Esophagus squamous epithelium (tissue), 4 donors: Measurements from ENCODE around the gene EPDR1.

Experiments used
- POLR2A ChIP-seq, 4 donors: fragments of 450-650 bp; IDR thresholded peaks; one replicate each; pipeline ENCODE4 v1.6.1; 2017; ENCODE audit warnings: antibody characterized with exemption in 4 of 4, mild to moderate bottlenecking in 4 of 4, moderate library complexity in 3 of 4
- TF ChIP-seq, protein P1 (sequence below), 6 experiments: fragments of 450-650 bp in 4 of 6; fragments of 200-600 bp in 2 of 6; sonication (generic) in 2 of 6; IDR thresholded peaks; one replicate each; pipeline ENCODE4 v1.5.1; 2016 to 2019; ENCODE audit warnings: antibody characterized with exemption in 6 of 6, mild to moderate bottlenecking in 4 of 6, moderate library complexity in 4 of 6

DNA sequence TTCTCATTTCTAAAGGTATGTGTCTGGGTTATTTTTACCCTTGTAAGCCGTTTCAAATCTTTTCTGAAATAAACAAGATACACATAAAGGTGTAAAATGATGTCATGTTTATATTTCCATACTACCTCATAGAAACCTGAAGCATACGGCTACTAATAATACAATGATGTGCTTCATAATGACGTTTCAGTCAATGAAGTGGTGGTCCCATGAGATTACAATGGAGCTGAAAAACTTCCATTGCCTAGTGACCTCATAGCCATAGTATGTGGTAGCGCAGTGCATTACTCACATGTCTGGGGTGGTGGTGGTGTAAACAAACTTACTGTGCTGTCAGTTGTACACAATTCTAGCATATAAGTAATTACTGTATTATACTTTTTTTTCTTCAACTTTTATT lies 24.9 kb downstream of the EPDR1 start:
- TF ChIP-seq, protein P1, sequence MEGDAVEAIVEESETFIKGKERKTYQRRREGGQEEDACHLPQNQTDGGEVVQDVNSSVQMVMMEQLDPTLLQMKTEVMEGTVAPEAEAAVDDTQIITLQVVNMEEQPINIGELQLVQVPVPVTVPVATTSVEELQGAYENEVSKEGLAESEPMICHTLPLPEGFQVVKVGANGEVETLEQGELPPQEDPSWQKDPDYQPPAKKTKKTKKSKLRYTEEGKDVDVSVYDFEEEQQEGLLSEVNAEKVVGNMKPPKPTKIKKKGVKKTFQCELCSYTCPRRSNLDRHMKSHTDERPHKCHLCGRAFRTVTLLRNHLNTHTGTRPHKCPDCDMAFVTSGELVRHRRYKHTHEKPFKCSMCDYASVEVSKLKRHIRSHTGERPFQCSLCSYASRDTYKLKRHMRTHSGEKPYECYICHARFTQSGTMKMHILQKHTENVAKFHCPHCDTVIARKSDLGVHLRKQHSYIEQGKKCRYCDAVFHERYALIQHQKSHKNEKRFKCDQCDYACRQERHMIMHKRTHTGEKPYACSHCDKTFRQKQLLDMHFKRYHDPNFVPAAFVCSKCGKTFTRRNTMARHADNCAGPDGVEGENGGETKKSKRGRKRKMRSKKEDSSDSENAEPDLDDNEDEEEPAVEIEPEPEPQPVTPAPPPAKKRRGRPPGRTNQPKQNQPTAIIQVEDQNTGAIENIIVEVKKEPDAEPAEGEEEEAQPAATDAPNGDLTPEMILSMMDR (IDR thresholded peaks at IDR 0.05), result no peak
- no peak for TF ChIP-seq POLR2A (IDR thresholded peaks at IDR 0.05)
